ENCODE data around the gene ATRNL1.
"Not testable (repeated sequence)": the region's sequence is repeated elsewhere in the genome, so short reads cannot be mapped to it uniquely, and the experiment has no call there.

DNA sequence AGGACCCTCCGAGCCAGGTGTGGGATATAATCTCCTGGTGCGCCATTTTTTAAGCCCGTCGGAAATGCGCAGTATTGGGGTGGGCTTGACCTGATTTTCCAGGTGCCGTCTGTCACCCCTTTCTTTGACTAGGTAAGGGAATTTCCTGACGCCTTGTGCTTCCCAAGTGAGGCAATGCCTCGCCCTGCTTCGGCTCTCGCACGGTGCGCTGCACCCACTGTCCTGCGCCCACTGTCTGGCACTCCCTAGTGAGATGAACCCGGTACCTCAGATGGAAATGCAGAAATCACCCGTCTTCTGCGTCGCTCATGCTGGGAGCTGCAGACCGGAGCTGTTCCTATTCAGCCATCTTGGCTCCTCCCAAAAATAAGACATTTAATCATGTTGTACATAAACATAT, 443.2 kb downstream of the ATRNL1 start:
- TF ChIP-seq, protein P1, sequence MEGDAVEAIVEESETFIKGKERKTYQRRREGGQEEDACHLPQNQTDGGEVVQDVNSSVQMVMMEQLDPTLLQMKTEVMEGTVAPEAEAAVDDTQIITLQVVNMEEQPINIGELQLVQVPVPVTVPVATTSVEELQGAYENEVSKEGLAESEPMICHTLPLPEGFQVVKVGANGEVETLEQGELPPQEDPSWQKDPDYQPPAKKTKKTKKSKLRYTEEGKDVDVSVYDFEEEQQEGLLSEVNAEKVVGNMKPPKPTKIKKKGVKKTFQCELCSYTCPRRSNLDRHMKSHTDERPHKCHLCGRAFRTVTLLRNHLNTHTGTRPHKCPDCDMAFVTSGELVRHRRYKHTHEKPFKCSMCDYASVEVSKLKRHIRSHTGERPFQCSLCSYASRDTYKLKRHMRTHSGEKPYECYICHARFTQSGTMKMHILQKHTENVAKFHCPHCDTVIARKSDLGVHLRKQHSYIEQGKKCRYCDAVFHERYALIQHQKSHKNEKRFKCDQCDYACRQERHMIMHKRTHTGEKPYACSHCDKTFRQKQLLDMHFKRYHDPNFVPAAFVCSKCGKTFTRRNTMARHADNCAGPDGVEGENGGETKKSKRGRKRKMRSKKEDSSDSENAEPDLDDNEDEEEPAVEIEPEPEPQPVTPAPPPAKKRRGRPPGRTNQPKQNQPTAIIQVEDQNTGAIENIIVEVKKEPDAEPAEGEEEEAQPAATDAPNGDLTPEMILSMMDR (IDR thresholded peaks at IDR 0.05), result not testable (repeated sequence)
- not testable (repeated sequence) for TF ChIP-seq POLR2AphosphoS5 (IDR thresholded peaks at IDR 0.05; ENCODE audit: insufficient read depth in 1 of 2, low read depth in 1 of 2)
